A549 treated with GW870086 at 1 μM for 4 hours (cell line): Measurements from ENCODE around the gene RNF114. TPM values are rescaled to one million over a fixed set of nuclear protein-coding genes. Genes with fewer than 3 reads are reported as not detected.

Experiments
- total RNA-seq: library from RNA; stranded (reverse); fragments of 200-300 nt; extraction: Qiagen RNA extraction; gene quantifications from 5 replicates; pipeline ENCODE4 v1.2.3, GENCODE V29; 2022; ENCODE audit warnings: low read depth

The RNF114 gene
- 58.0 to 64.0 TPM (median 61.2 TPM) in 5 replicates for total RNA-seq

DNA sequence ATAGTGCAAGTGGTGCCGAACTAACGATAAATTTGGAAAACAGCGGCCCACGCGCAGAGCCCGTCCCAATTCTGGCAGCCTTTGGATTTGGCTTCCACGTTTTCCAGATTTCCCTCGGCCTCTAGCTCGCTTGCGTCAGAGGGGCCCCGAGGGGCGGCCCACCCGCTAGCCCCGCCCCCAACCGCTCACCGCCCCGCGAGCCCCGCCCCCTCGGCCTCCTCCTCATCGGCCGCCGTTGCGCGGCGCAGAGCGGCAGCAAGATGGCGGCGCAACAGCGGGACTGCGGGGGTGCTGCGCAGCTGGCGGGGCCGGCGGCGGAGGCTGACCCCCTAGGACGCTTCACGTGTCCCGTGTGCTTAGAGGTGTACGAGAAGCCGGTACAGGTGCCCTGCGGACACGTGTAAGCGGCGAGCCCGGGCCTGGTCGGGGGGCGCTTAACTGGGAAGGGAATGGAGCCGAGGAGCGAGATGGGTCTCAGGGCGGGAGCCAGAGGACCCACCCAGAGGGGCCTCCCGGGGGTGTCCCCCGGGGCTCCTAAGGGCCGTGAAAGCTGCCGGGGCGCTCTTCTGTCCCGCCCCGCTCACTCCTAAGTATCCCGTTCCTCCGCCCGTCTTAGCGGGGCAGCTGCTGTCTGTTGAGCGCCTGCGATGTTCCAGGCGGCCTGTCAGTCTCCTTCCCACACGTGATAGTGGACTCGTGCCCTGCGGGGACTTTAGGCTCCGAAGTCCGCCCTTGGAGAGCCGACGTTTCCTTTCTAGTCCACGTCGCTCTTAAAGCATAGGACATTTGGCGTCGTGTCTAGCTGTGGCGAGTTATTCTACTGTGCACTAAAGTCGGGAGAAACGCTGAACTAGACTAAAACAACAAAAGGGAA, at the start of gene RNF114:
TSS of gene RNF114 (plus strand) at position 245 of the 874 bp plus-strand sequence. CDS start at position 261, 16 bp downstream.

DNA sequence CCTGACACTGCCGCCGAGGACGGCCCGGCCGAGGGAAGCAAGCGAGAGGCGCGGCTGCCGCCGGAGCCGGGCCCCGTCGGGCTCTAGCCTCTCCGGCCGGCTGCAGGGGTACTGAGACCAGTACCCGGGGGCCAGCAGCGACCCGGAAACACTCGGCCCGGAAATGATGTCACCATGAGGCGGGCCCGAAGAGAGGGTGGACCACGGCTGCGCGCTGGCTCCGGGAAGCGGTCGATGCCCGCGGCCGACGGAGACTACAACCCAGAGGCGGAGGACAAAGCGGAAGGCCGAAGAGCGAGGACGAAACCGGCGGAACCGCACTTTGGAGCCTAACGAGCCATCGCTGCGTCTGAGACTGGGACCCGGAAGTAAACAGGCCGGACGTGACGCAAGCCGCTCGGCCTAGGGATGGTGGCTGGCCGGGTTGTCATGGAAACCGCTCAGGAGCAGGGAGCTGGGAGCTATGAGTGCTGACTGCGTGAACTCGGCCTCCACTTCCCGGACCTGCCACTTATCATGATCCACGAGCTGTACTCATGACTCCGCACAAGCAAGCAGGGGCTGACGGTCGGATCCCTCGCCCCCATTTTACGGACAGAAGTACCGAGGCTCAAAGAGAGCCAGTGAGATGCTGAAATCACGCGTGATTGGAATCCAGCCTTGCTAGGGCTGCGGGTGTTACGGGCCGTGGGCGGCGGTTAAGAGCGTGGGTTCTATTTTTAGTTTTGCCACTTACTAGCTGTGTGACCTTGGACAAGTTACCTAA, 20.6 kb upstream of the RNF114 start, which contains the start of gene SPATA2:
TSS of gene SPATA2 (minus strand) at position 150 of the 766 bp plus-strand sequence. CDS start 7,039 bp downstream, outside the sequence.

GRCh38 chr20:49982346-49983122, 46.3 kb downstream of the RNF114 start, which contains the start of gene SNAI1:
Gene SNAI1, plus strand, starts transcription at chr20:49982980. Its CDS starts 80 bp downstream, at chr20:49983060.

Other genes starting within 250 kb of the RNF114 start
- 45.8 to 64.2 TPM (median 59.5 TPM) in 5 replicates for gene B4GALT5, start 222.5 kb upstream of the RNF114 start, total RNA-seq
- 6.5 to 9.3 TPM (median 9.3 TPM) in 5 replicates for gene SLC9A8, start 123.6 kb upstream of the RNF114 start, total RNA-seq
- 6.9 to 9.0 TPM (median 8.4 TPM) in 5 replicates for gene SPATA2, start 20.9 kb upstream of the RNF114 start, total RNA-seq
- gene SNAI1, start 46.6 kb downstream of the RNF114 start, total RNA-seq, result 9.0 to 15.2 TPM (median 13.5 TPM) in 5 replicates
- 105 to 127 TPM (median 110 TPM) in 5 replicates for gene UBE2V1, start 176.8 kb downstream of the RNF114 start, total RNA-seq
- gene PEDS1, start 217.3 kb downstream of the RNF114 start, total RNA-seq, result 37.2 to 50.6 TPM (median 46.3 TPM) in 5 replicates